ENCODE results near the gene BCL2L12. TPM values are rescaled to one million over a fixed set of nuclear protein-coding genes. Genes with fewer than 3 reads are reported as not detected.

The BCL2L12 gene
- total and polyA plus RNA-seq, 2 of the 13 experiments (the other 11 are each of a cell fraction or from before 2014, with no cell fraction given), result 26.8 to 40.8 TPM

GRCh38 chr19:49672131-49672919, 6.6 kb downstream of the BCL2L12 start (continued):
- TF ChIP-seq ZSCAN5A (CRISPR knock-in tag; IDR thresholded peaks at IDR 0.05; ENCODE audit: borderline replicate concordance) (no peak; the same call in 1 of the 2 replicates), KAT7 (CRISPR knock-in tag; IDR thresholded peaks at IDR 0.05; ENCODE audit: borderline replicate concordance) (peak; percentile 55; the same call in 1 of the 2 replicates), PRDM10 (CRISPR knock-in tag; IDR thresholded peaks at IDR 0.05; ENCODE audit: low read depth) (peak; percentile 86; the same call in 1 of the 2 replicates), HINFP (CRISPR knock-in tag; IDR thresholded peaks at IDR 0.05; ENCODE audit: low read depth) (0 out of 2 replicates have a peak, but pooled peaks have one; percentile 70), CBX1 (IDR thresholded peaks at IDR 0.05; ENCODE audit: low read depth) (no peak), DMTF1 (CRISPR knock-in tag; IDR thresholded peaks at IDR 0.05) (no peak), ZNF773 (CRISPR knock-in tag; IDR thresholded peaks at IDR 0.05; ENCODE audit: borderline replicate concordance) (no peak), IKZF1 (IDR thresholded peaks at IDR 0.05) (no peak), BORCS8-MEF2B (CRISPR knock-in tag; IDR thresholded peaks at IDR 0.05) (peak; percentile 48; the same call in 1 of the 2 replicates), PAXIP1 (CRISPR knock-in tag; conservative IDR thresholded peaks at IDR 0.05) (peak; percentile 78), SNRNP70 (IDR thresholded peaks at IDR 0.05; ENCODE audit: low read depth, low read length) (no peak), MIXL1 (CRISPR knock-in tag; IDR thresholded peaks at IDR 0.05) (peak; percentile 63), ZNF124 (CRISPR knock-in tag; IDR thresholded peaks at IDR 0.05) (0 out of 2 replicates have a peak, but pooled peaks have one; percentile 45)

All from HepG2 (cell line).